Tracheal epithelial cell (primary cell): ENCODE measurements around the gene GPSM1. TPM values are rescaled to one million over a fixed set of nuclear protein-coding genes. Genes with fewer than 3 reads are reported as not detected.

Experiments
- total RNA-seq: library from RNA; depleted of rRNA; stranded (reverse); fragments of >200 nt; gene quantifications from 2 replicates; pipeline ENCODE4 v1.2.1, GENCODE V29; 2014

Gene GPSM1
- 13.4 and 34.0 TPM in 2 replicates for total RNA-seq

DNA sequence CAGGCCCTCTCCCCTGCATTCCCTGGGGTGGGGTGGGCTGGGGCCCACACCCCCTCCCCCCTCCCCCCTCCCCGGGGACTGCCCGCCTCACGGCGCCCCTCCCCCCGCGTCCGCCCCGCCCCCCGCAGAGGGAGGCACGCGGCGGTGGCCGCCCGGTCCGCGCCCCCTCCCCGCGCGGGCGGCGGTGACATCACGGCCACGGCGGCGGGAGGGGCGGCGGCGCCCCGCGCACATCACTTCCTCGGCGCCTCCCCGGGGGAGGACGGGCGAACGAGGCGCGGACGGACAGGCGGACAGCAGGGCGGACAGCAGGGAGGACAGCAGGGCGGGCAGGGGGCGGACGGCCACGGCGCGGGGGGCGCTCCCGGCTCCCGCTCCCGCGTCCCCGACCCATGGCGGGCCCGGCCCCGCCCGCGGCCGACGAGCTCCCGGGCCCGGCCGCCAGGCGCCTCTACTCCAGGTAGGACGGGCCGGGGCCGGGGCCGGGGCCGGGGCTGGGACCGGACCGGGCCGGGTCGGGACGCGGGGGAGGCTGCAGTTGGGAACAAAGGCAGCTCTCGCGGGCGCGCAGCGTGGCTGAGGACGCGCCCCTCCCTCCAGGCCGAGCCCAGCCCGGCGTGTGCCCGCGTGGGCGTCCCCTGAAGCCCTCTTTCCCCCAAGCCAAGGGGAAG, at the start of gene GPSM1:
Gene GPSM1 (plus strand): TSS at position 236 of the 671 bp plus-strand sequence. CDS start 157 bp downstream, at position 393.

GRCh38 chr9:136303825-136304416, 23.4 kb upstream of the GPSM1 start, which contains the start of gene CCDC187:
Gene CCDC187 (minus strand): TSS chr9:136304094. CDS start chr9:136303830, 264 bp downstream.

GRCh38 chr9:136363106-136363948, 36.0 kb downstream of the GPSM1 start, which contains the start of gene DNLZ:
Gene DNLZ (minus strand): TSS chr9:136363744. CDS start chr9:136363714, 30 bp downstream.

GRCh38 chr9:136373300-136374182, 46.2 kb downstream of the GPSM1 start, which contains the start of gene CARD9:
Gene CARD9 (minus strand): TSS chr9:136373669. CDS start chr9:136372078, 1,591 bp downstream.

GRCh38 chr9:136400038-136400834, 72.9 kb downstream of the GPSM1 start, which contains the start of gene SNAPC4:
Gene SNAPC4 (minus strand): TSS chr9:136400170. CDS start chr9:136398428, 1,742 bp downstream.

Other genes starting within 250 kb of the GPSM1 start
- 14.7 and 14.9 TPM in 2 replicates for gene NACC2, start 232.2 kb upstream of the GPSM1 start, total RNA-seq
- gene TMEM250, start 208.7 kb upstream of the GPSM1 start, total RNA-seq = 74.7 and 79.3 TPM in 2 replicates
- gene LHX3, start 122.4 kb upstream of the GPSM1 start, total RNA-seq = not detected in 2 replicates
- gene QSOX2, start 81.7 kb upstream of the GPSM1 start, total RNA-seq = 11.6 and 16.2 TPM in 2 replicates
- under 0.01 TPM in 1 of 2 replicates, not detected in the other for gene CCDC187, start 23.4 kb upstream of the GPSM1 start, total RNA-seq
- gene DNLZ, start 36.2 kb downstream of the GPSM1 start, total RNA-seq = 15.4 and 22.0 TPM in 2 replicates
- under 0.01 and 1.9 TPM in 2 replicates for gene CARD9, start 46.1 kb downstream of the GPSM1 start, total RNA-seq
- 7.0 and 8.9 TPM in 2 replicates for gene SNAPC4, start 72.6 kb downstream of the GPSM1 start, total RNA-seq
- 70.4 and 83.8 TPM in 2 replicates for gene ENTR1, start 83.1 kb downstream of the GPSM1 start, total RNA-seq
- gene PMPCA, start 83.1 kb downstream of the GPSM1 start, total RNA-seq = 34.1 and 38.8 TPM in 2 replicates
- 2.8 and 6.0 TPM in 2 replicates for gene INPP5E, start 112.3 kb downstream of the GPSM1 start, total RNA-seq
- gene SEC16A, start 155.5 kb downstream of the GPSM1 start, total RNA-seq = 21.3 and 22.4 TPM in 2 replicates
- gene NOTCH1, start 218.5 kb downstream of the GPSM1 start, total RNA-seq = 123 and 222 TPM in 2 replicates